H1 (cell line): ENCODE data around the gene HYCC1. TPM values are rescaled to one million over a fixed set of nuclear protein-coding genes. Genes with fewer than 3 reads are reported as not detected.

Experiments
- CTCF ChIA-PET: fragments of 300-600 bp; sonication (Branson Sonifier 250); formaldehyde crosslinking; loops from one replicate; lab custom pipeline; 2021; ENCODE audit not compliant: partially characterized antibody; lab: Charles Lee
- POLR2A ChIA-PET: fragments of 300-600 bp; sonication (Branson Sonifier 250); formaldehyde crosslinking; loops from one replicate; lab custom pipeline; 2021; ENCODE audit warnings: inconsistent platforms; ENCODE audit not compliant: partially characterized antibody; lab: Charles Lee
- DNase-seq, 2 experiments: peaks; one replicate each; pipeline versions ENCODE4 v3.0.0 to v3.0.0-alpha.2; 2010 to 2022; ENCODE audit warnings: low spot score in 2 of 2, low read depth in 1 of 2, mixed read lengths in 1 of 2
- FAIRE-seq: peaks from 2 replicates; lab custom pipeline; 2011; peaks lifted over from hg19 to GRCh38; lab: Jason Lieb, UNC
- H2AFZ ChIP-seq: 2 replicates; pipeline ENCODE4 v1.8.1; 2012; ENCODE audit warnings: low read length, inconsistent platforms
- H2AK5ac ChIP-seq: 2 replicates; pipeline ENCODE4 v1.6.1; 2013; ENCODE audit warnings: low read depth, low read length
- H2BK120ac ChIP-seq: replicated peaks from 2 replicates; pipeline ENCODE3; 2013; ENCODE audit warnings: low read depth, low read length, inconsistent platforms
- H2BK12ac ChIP-seq: 2 replicates; pipeline ENCODE4 v1.6.1; 2013; ENCODE audit warnings: low read depth, low read length
- H2BK15ac ChIP-seq: 2 replicates; pipeline ENCODE4 v1.6.1; 2013; ENCODE audit warnings: low read length
- H2BK20ac ChIP-seq: 2 replicates; pipeline ENCODE4 v1.6.1; 2013; ENCODE audit warnings: low read length
- H2BK5ac ChIP-seq: 2 replicates; pipeline ENCODE4 v1.6.1; 2013; ENCODE audit warnings: low read depth, low read length
- H3K14ac ChIP-seq: 2 replicates; pipeline ENCODE4 v1.6.1; 2013; ENCODE audit warnings: inconsistent platforms; ENCODE audit not compliant: insufficient read length
- H3K18ac ChIP-seq: 2 replicates; pipeline ENCODE4 v1.6.1; 2013; ENCODE audit warnings: low read length; ENCODE audit errors: extremely low read depth
- H3K23ac ChIP-seq: 2 replicates; pipeline ENCODE4 v1.6.1; 2013; ENCODE audit warnings: inconsistent platforms; ENCODE audit not compliant: insufficient read length
- H3K23me2 ChIP-seq: 2 replicates; pipeline ENCODE4 v1.6.1; 2013; ENCODE audit warnings: low read depth, low read length
- H3K27ac ChIP-seq: 2 replicates; pipeline ENCODE4 v1.6.1; 2011; ENCODE audit warnings: low read depth, low read length, inconsistent platforms
- H3K27me3 ChIP-seq, 4 experiments: replicated peaks in 1 of 4; 1 replicate in 1 of 4; 2 replicates in 3 of 4; pipeline versions ENCODE4 v1.6.1 to v1.8.1; 2011 to 2013; ENCODE audit warnings: low read length in 3 of 4, mild to moderate bottlenecking in 3 of 4, inconsistent platforms in 2 of 4, mixed read lengths in 2 of 4, moderate library complexity in 1 of 4; ENCODE audit not compliant: control insufficient read depth in 3 of 4, insufficient read depth in 3 of 4; ENCODE audit errors: extremely low read depth in 1 of 4
- H3K36me3 ChIP-seq, 4 experiments: 2 replicates each; pipeline versions ENCODE4 v1.6.1 to v1.8.1; 2011 to 2013; ENCODE audit warnings: mild to moderate bottlenecking in 4 of 4, low read length in 3 of 4, moderate library complexity in 2 of 4, control low read depth in 1 of 4, inconsistent platforms in 1 of 4; ENCODE audit not compliant: insufficient read depth in 4 of 4, control insufficient read depth in 2 of 4
- H3K4ac ChIP-seq: replicated peaks from 2 replicates; pipeline ENCODE3; 2013; ENCODE audit warnings: low read length, low read depth, mixed read lengths, inconsistent platforms; ENCODE audit not compliant: insufficient read length
- H3K4me1 ChIP-seq, 4 experiments: replicated peaks in 1 of 4; 1 replicate in 1 of 4; 2 replicates in 3 of 4; pipeline versions ENCODE4 v1.6.1 to v1.8.1; 2011 to 2013; ENCODE audit warnings: low read length in 3 of 4, inconsistent platforms in 2 of 4, mixed read lengths in 1 of 4; ENCODE audit not compliant: insufficient read depth in 4 of 4, control insufficient read depth in 3 of 4
- H3K4me2 ChIP-seq, 2 experiments: 2 replicates each; pipeline versions ENCODE4 v1.6.1 to v1.8.1; 2011 to 2013; ENCODE audit warnings: low read depth in 2 of 2, low read length in 2 of 2, control low read depth in 1 of 2, inconsistent platforms in 1 of 2, mild to moderate bottlenecking in 1 of 2; ENCODE audit not compliant: insufficient read depth in 1 of 2
- H3K4me3 ChIP-seq, 4 experiments: fragments of 200-600, 300-600 bp in 1 of 4; sonication (generic), shearing (Covaris generic), sonication (Bioruptor Twin) in 1 of 4; 2 replicates each; pipeline versions ENCODE4 v1.5.1 to v1.8.1; 2011 to 2016; ENCODE audit warnings: low read length in 4 of 4, low read depth in 3 of 4, control low read depth in 2 of 4, inconsistent platforms in 2 of 4, mild to moderate bottlenecking in 2 of 4, mixed read lengths in 1 of 4, moderate library complexity in 1 of 4; ENCODE audit not compliant: insufficient read depth in 2 of 4; ENCODE audit errors: extremely low read depth in 1 of 4
- H3K56ac ChIP-seq: replicated peaks from 2 replicates; pipeline ENCODE3; 2013; ENCODE audit warnings: low read depth, mild to moderate bottlenecking, mixed read lengths, low read length, inconsistent platforms; ENCODE audit not compliant: insufficient read length
- H3K79me1 ChIP-seq: 2 replicates; pipeline ENCODE4 v1.6.1; 2013; ENCODE audit warnings: low read depth, low read length, control low read depth
- H3K79me2 ChIP-seq, 2 experiments: 2 replicates each; pipeline versions ENCODE4 v1.6.1 to v1.8.1; 2012 to 2013; ENCODE audit warnings: low read length in 2 of 2, mild to moderate bottlenecking in 2 of 2, inconsistent platforms in 1 of 2; ENCODE audit not compliant: insufficient read depth in 2 of 2, control insufficient read depth in 1 of 2
- H3K9ac ChIP-seq, 4 experiments: replicated peaks in 1 of 4; 1 replicate in 1 of 4; 2 replicates in 3 of 4; pipeline versions ENCODE4 v1.6.1 to v1.8.1; 2011 to 2013; ENCODE audit warnings: low read depth in 3 of 4, low read length in 3 of 4, control low read depth in 2 of 4, mild to moderate bottlenecking in 2 of 4, moderate library complexity in 2 of 4, inconsistent platforms in 1 of 4; ENCODE audit errors: extremely low read depth in 1 of 4
- H3K9me3 ChIP-seq, 2 experiments: 2 replicates each; pipeline versions ENCODE4 v1.6.1 to v1.8.1; 2012 to 2013; ENCODE audit warnings: mild to moderate bottlenecking in 2 of 2, moderate library complexity in 2 of 2, control low read depth in 1 of 2, inconsistent platforms in 1 of 2, low read depth in 1 of 2, low read length in 1 of 2, mixed read lengths in 1 of 2; ENCODE audit not compliant: insufficient read depth in 2 of 2
- H4K20me1 ChIP-seq, 2 experiments: replicated peaks in 1 of 2; 2 replicates each; pipeline versions ENCODE3 to v1.8.1; 2011 to 2013; ENCODE audit warnings: inconsistent platforms in 2 of 2, low read length in 2 of 2, mild to moderate bottlenecking in 1 of 2; ENCODE audit not compliant: insufficient read depth in 2 of 2, control insufficient read depth in 1 of 2
- H4K5ac ChIP-seq: 2 replicates; pipeline ENCODE4 v1.6.1; 2013; ENCODE audit warnings: low read length, low read depth, mixed read lengths, inconsistent platforms; ENCODE audit not compliant: insufficient read length
- H4K8ac ChIP-seq: 2 replicates; pipeline ENCODE4 v1.8.0; 2013; ENCODE audit warnings: mild to moderate bottlenecking, moderate library complexity, low read length, inconsistent platforms; ENCODE audit not compliant: insufficient read depth; ENCODE audit errors: extremely low read depth
- H4K91ac ChIP-seq: replicated peaks from 2 replicates; pipeline ENCODE3; 2013; ENCODE audit warnings: low read length, mixed read lengths, inconsistent platforms; ENCODE audit not compliant: insufficient read length
- ATF3 ChIP-seq: IDR thresholded peaks from 2 replicates; pipeline ENCODE4 v1.6.1; 2011; ENCODE audit warnings: low read depth, mild to moderate bottlenecking, low read length; ENCODE audit not compliant: insufficient read depth
- CHD1 ChIP-seq: IDR thresholded peaks from 2 replicates; pipeline ENCODE4 v1.6.1; 2012; ENCODE audit warnings: low read depth, low read length, improper control_type of control experiment
- EP300 ChIP-seq, 2 experiments: IDR thresholded peaks; 1 replicate in 1 of 2; 2 replicates in 1 of 2; pipeline ENCODE4 v1.6.1; 2011 to 2012; ENCODE audit warnings: low read depth in 2 of 2, low read length in 2 of 2, mild to moderate bottlenecking in 2 of 2, borderline replicate concordance in 1 of 2, inconsistent platforms in 1 of 2, moderate library complexity in 1 of 2
- FOSL1 ChIP-seq: IDR thresholded peaks from 2 replicates; pipeline ENCODE4 v1.6.1; 2011; ENCODE audit warnings: mild to moderate bottlenecking, low read depth, low read length, moderate library complexity; ENCODE audit not compliant: insufficient read depth
- GABPA ChIP-seq: IDR thresholded peaks from 2 replicates; pipeline ENCODE4 v1.6.1; 2011; ENCODE audit warnings: mild to moderate bottlenecking, low read length, moderate library complexity, borderline replicate concordance; ENCODE audit not compliant: insufficient read depth
- HDAC2 ChIP-seq, 2 experiments: fragments of 300-600 bp in 1 of 2; sonication (generic) in 1 of 2; IDR thresholded peaks; 2 replicates each; pipeline ENCODE4 v1.6.1; 2011 to 2012; ENCODE audit warnings: low read depth in 2 of 2, low read length in 2 of 2, mild to moderate bottlenecking in 2 of 2, moderate library complexity in 2 of 2, borderline replicate concordance in 1 of 2, inconsistent platforms in 1 of 2
- JUN ChIP-seq: IDR thresholded peaks from 2 replicates; pipeline ENCODE4 v1.6.1; 2011; ENCODE audit warnings: low read depth, mild to moderate bottlenecking, improper control_type of control experiment, low read length
- KDM1A ChIP-seq: fragments of 200-600, 300-600 bp; sonication (generic); IDR thresholded peaks from 2 replicates; pipeline ENCODE4 v1.7.1; 2016; ENCODE audit warnings: mild to moderate bottlenecking, low read length, borderline replicate concordance
- MAX ChIP-seq: IDR thresholded peaks from 2 replicates; pipeline ENCODE4 v1.6.1; 2012; ENCODE audit warnings: inconsistent platforms
- RBBP5 ChIP-seq: IDR thresholded peaks from 2 replicates; pipeline ENCODE4 v1.7.1; 2012; ENCODE audit warnings: low read depth, mild to moderate bottlenecking, inconsistent platforms, low read length, moderate library complexity, borderline replicate concordance
- SP1 ChIP-seq: IDR thresholded peaks from 2 replicates; pipeline ENCODE4 v1.6.1; 2011; ENCODE audit warnings: low read depth, low read length
- SP2 ChIP-seq: IDR thresholded peaks from 2 replicates; pipeline ENCODE4 v1.6.1; 2012; ENCODE audit warnings: mild to moderate bottlenecking, low read length, inconsistent platforms
- ZNF274 ChIP-seq: IDR thresholded peaks from 2 replicates; pipeline ENCODE4 v1.7.0; 2012; ENCODE audit warnings: low read length, borderline replicate concordance; ENCODE audit errors: extremely low read depth
- WGBS, 2 experiments: shearing (Covaris generic) in 1 of 2; methylation state at CpG; one replicate each; pipeline versions ENCODE4 v1.1.6 to v1.1.7; 2013 to 2015; ENCODE audit warnings: low lambda C conversion rate in 2 of 2, mixed read lengths in 2 of 2, inconsistent platforms in 1 of 2, low coverage in 1 of 2, missing lambda C conversion rate in 1 of 2; ENCODE audit not compliant: insufficient replicate concordance in 2 of 2, insufficient coverage in 1 of 2, insufficient read length in 1 of 2; ENCODE audit errors: extremely low coverage in 1 of 2, missing lambda C conversion rate in 1 of 2; 5-methylcytosine and 5-hydroxymethylcytosine counted together
- polyA plus RNA-seq, 7 experiments: library from polyadenylated mRNA; depleted of rRNA in 3 of 7; stranded (reverse) in 5 of 7; unstranded in 2 of 7; fragments of >200 nt in 5 of 7; fragments of 200-250 nt in 2 of 7; gene quantifications; 1 replicate in 5 of 7; 2 replicates in 1 of 7; 4 replicates in 1 of 7; pipeline versions ENCODE4 v1.2.1 to v1.2.3, GENCODE V29; 2011 to 2013; ENCODE audit warnings: missing spikeins in 2 of 7, mixed read lengths in 2 of 7
- total RNA-seq: library from RNA; stranded (reverse); fragmentation: NEBNext Ultra II Directional; extraction: Animal tissue kit (Norgen Biotek cat#: 25700); gene quantifications from 2 replicates; pipeline ENCODE4 v1.2.1, GENCODE V29; 2021

HYCC1 gene
- total and polyA plus RNA-seq, 2 of the 8 experiments (the other 6 are each of a cell fraction or from before 2014, with no cell fraction given) = 20.2 to 142 TPM

- Histone ChIP-seq H4K20me1 (no peaks in the 10 kb centered on the region), H4K5ac (no peak overlapping the region), H3K27ac (no peak overlapping the region), H2AFZ (no peak overlapping the region), H3K4ac (no peak overlapping the region), H3K14ac (no peak overlapping the region), H4K8ac (no peak overlapping the region), H3K9me3 (no peaks in the 10 kb centered on the region), H2BK20ac (no peak overlapping the region), H3K18ac (no peak overlapping the region), H3K36me3 (peaks cover 0 to 23% (median 0%) of the 10 kb centered on the region in 4 experiments; a peak in 5 of 8 replicates), H3K9ac (no peak overlapping the region), H3K4me1 (no peaks in the 10 kb centered on the region), H3K79me1 (no peaks in the 10 kb centered on the region), H2BK15ac (no peak overlapping the region), H3K23me2 (no peaks in the 10 kb centered on the region), H3K79me2 (no peaks in the 10 kb centered on the region), H2BK5ac (no peak overlapping the region), H3K27me3 (no peaks in the 10 kb centered on the region), H4K91ac (no peak overlapping the region), H2AK5ac (no peak overlapping the region), H2BK120ac (no peak overlapping the region), H3K4me3 (no peak overlapping the region), H2BK12ac (no peak overlapping the region), H3K4me2 (no peak overlapping the region), H3K23ac (no peak overlapping the region), H3K56ac (no peak overlapping the region)
- POLR2A ChIA-PET = interaction anchor here (1.2 kb wide), 1 partner anchor 16 kb away, joined by 3 read pairs; no protein-coding TSS in a partner anchor
- no peak for FAIRE-seq
- DNase-seq = no peak
- CTCF ChIA-PET = interaction anchor here (0.9 to 1.7 kb wide), 4 partner anchors 9 to 87 kb away, joined by 3 read pairs; no protein-coding TSS in a partner anchor
- 69% methylated on average over 3 of the region's 3 CpGs; no CpG with 5 or more reads in 1 of the 2 experiments for WGBS, 2 experiments
- TF ChIP-seq RBBP5 (no peak), CHD1 (no peak), SP2 (no peak), ATF3 (no peak), ZNF274 (no peak), FOSL1 (no peak), JUN (no peak), GABPA (no peak), HDAC2 (IDR thresholded peaks at IDR 0.05; ENCODE audit: borderline replicate concordance in 1 of 2, low read depth in 2 of 2, low read length in 2 of 2) (no peak), KDM1A (no peak), EP300 (IDR thresholded peaks at IDR 0.05; ENCODE audit: borderline replicate concordance in 1 of 2, low read depth in 2 of 2, low read length in 2 of 2) (no peak), MAX (no peak), SP1 (no peak)
Observed at GRCh38 chr7:22969010-22969431, 44.9 kb downstream of the HYCC1 start.
